GM18526 (cell line): ENCODE results near the gene TM9SF3.

Experiments
- POLR2A ChIP-seq: IDR thresholded peaks from 3 replicates; pipeline ENCODE4 v1.6.1; 2011; ENCODE audit not compliant: insufficient read length; ENCODE audit errors: extremely low read depth

TM9SF3 gene

DNA sequence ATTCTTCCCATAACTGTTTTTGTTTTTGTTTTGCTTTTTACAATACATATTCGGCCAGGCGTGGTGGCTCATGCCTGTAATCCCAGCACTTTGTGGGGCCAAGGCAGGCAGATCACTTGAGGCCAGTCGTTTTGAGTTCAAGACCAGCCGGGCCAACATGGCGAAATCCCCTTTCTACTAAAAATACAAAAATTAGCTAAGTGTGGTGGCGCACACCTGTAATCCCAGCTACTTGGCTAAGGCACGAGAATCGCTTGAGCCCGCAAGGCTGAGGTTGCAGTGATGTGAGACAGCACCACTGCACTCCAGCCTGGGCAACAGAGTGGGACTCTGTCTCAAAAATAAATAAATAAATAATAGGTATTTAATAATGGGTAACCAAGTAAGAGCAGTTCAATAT lies 2.3 kb downstream of the TM9SF3 start:
- TF ChIP-seq POLR2A, result no peak

- TF ChIP-seq POLR2A, result no peak
These were observed 2.8 kb downstream of the TM9SF3 start for GRCh38 chr10:96584035-96584434.

DNA sequence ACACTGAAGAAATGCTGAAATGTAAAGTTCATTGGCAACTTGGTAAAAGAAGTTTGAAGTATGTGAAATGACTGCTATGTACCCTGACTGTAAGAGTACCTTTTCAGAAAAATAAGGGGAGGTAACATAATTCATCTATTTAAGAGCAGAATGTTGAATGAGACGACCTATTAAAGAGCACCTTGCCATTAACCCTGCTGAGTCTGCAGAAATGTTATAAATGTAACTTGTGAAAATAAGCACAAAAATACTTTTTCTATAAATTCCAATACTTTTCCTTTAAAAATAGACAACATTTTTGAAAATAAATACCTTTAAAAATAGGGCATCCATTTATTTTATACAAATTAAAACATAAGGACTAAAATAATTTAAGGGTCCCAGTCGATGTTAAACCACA lies 7.7 kb downstream of the TM9SF3 start:
- TF ChIP-seq POLR2A, result no peak

- no peak for TF ChIP-seq POLR2A
These were observed 8.2 kb downstream of the TM9SF3 start for GRCh38 chr10:96578633-96579032.

DNA sequence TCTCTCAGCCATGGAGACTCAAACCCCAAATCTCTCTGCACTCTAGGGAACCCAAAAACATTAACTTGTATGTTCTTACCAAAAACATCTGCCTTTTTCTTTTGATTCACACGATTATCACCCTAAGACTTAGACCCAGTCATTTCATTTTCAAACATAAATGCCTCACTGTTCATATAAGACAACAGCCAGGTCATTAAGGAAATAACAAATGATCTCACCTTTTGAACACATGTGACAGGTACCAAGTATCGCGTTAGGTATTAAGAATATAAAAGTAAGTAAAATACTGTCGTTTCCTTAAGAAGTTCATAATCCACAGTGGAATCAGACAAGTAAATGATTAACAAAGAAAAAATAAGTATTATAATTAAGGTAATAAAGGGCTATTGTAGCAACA lies 8.8 kb downstream of the TM9SF3 start:
- no peak for TF ChIP-seq POLR2A

DNA sequence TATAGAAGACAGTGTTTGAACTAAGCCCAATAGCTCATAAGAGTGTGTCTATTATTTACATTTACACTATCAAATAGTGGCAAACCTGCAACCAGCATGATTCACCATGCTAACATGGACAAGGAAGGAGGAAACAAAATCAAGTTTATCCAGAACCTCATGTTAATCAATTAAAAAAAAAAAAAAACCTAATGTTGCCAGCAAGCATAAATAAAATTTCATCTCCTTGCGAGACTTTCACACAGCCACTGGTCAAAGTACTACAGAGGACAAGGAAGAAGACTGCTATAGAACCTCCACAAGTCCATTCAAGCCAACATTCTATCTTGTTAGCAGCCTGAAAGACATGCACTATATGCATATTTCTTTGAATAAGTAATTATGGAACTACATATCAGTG lies 9.7 kb downstream of the TM9SF3 start:
- no peak for TF ChIP-seq POLR2A

DNA sequence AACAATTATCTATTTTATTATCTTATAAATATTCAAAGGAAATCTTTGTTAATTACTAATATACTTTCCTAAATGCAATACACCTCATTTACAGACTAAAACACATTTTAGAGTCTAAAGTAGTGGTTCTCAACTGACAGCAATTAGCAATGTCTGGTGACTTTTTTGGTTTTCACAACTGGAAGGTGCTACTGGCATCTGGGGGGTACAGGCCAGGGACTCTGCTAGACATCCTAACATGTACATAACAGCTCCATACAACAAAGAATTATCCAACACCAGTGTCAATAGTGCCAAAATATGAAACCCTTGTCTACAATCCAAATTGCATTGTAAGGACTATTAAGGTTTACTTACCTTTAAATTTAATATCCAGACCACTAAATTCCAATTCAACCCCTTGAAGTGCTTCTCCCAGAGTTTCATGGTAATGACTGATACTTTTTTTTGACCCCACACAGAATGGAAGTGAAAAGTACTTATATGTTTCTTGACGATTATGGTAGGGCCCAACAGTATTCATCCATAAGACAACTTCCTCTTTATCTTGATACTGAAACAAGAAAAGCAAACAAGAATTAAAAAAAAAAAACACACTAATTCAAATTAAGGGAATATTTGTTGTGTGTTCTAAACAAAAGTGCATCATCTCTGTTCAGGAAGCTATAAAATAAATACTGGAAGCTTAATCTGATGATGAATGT lies 10.4 kb downstream of the TM9SF3 start:
- no peak for TF ChIP-seq POLR2A

DNA sequence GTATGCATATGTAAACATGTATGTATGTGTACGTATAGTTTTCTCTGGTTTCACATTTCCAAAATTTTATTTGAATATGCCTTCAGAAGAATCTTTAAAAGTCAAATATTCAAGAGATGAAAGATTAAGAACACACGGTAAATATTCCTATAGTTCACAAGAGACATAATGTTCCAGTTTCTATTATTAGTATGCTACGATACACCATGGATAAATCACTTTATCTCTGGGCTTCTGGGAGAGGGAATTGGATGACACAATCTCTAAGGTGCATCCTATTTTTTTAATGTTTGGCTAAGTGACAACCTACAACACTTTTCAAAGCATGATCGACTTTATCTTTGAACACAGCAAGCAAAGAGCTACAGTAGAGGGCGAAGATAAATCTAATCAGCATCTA lies 13.8 kb downstream of the TM9SF3 start:
- no peak for TF ChIP-seq POLR2A

- TF ChIP-seq POLR2A, result no peak
These were observed 15.5 kb downstream of the TM9SF3 start for GRCh38 chr10:96570983-96571964.

DNA sequence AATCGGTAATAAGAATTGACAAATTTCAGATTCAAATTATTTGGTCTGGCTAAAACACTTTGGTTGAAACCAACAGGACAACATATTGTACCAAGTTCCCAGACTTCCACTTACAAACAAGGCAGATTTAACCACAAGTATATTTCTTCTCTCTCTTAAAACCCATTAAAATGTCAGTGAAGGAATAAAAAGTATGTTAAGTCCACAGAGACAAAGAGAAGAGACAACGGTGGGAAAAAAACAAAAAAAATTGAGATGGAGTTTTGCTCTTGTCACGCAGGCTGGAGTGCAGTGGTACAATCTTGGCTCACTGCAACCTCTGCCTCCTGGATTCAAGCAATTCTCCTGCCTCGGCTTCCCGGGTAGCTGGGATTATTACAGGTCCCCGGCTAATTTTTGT lies 16.3 kb downstream of the TM9SF3 start:
- TF ChIP-seq POLR2A, result no peak

DNA sequence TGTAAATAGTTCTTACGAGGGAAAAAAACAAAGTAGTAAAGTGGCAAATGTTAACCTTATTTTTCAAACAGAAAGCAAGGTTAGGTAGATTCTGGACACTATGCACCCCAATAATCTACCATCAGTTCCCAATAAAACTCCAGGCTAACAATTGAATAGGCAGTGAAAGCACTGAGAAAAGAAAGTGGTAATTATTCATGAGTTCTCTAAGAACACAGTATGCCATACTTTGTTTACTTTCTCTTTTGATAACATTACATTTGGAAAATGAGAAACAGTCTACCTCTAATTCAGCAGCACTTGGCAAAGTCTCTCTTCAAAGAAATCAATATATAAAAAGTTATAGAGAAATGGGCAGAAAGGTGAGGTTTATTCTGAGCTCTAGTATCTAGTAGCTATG lies 18.4 kb downstream of the TM9SF3 start:
- no peak for TF ChIP-seq POLR2A

DNA sequence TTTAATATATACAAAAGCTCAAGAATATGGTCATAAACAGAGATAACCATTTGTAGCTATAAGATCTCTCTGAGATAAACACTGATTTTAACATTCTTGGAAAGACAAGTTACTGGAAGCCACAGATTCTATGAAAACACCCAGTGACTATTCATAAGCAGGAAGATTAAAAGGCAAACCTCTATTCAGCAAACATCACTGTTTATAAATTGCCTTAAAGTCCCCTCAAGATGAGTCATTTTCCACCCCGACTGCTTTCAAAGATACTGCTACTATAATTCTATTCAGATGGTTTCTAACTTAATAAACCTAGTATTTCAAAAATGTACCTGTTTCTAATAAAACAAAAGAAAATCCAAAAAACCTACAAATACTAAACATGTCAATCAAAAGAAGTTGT lies 21.0 kb downstream of the TM9SF3 start:
- no peak for TF ChIP-seq POLR2A

DNA sequence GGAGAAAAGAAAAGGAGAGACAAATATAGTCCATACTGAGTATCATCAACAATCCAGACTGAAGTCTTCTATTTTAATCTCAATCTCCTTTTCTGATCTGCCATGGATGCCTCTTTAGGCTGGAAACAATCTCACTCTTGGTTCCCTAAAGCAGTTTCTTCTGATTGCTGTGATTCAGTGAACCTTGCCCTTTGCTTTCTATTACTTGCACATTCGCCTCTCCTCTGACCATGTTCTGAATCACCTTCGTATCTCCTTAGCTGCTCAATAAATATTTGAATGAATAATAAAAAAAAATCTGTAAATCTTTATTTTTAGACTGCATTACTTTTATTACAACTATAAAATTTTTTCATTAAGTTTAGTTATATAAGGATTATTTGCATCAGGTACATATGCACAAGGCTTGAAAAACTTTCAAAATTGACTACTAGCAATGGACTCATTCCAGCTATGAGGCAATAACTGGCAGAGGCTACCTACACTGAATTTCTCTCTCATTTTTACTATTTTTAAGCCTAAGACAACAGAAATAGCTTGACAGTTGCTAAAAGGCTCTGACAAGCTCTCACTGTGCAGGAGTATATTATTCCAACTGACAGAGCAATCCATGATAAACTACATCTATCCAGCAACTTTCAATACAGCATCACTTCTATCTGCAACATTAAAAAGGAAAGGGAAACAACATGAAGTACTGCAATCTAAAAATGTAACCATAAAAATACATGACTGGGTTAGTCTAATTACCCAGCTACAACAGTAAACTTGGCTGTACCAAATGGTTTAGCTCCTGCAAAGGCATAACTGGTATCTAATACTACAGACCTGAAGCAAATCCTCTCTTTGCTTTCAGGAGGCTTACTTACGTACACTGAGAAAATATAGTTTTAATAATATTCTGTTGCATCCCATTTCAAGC lies 25.6 kb downstream of the TM9SF3 start:
- TF ChIP-seq POLR2A, result no peak

GRCh38 chr10:96560489-96560888 lies 26.3 kb downstream of the TM9SF3 start:
- no peak for TF ChIP-seq POLR2A

GRCh38 chr10:96556003-96556402 lies 30.8 kb downstream of the TM9SF3 start:
- TF ChIP-seq POLR2A, result no peak

DNA sequence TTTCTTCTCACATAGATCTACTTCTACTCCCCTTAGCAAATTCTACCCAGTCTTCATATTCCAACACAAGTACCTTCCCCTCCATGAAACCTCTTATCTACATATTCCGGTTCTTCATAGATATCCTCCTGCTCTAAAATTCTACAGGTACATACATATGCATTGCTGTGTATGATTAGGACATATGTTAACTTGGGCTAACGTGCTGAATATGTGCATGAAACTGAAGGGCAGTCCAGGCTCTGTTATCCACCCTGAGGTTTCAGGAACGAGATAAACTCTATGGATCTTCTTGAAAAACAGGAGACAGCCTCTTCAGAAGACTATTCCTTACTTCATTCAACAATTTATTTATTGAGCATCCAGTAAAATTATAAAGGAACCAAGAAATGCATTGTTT lies 31.5 kb downstream of the TM9SF3 start:
- no peak for TF ChIP-seq POLR2A

DNA sequence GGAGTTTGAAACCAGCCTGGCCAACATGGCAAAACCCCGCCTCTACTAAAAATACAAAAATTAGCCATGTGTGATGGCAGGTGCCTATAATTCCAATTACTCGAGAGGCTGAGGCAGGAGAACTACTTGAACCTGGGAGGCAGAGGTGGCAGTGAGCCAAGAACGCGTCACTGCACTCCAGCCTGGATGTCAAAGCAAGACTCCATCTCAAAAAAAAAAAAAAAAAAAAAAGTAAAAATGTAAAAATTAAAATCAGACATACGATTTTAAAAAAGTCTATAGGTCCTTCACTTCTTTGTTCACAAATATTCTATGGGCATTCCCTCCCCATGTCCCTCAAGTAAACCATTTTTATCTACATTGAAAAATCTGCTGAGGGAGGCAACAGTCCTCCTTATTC lies 38.2 kb downstream of the TM9SF3 start:
- TF ChIP-seq POLR2A, result no peak
